ENCODE data around the gene FBXO24. TPM values are rescaled to one million over a fixed set of nuclear protein-coding genes. Genes with fewer than 3 reads are reported as not detected.

Gene FBXO24
- total and polyA plus RNA-seq, 10 donors: 0.54 to 1.6 (median 1.2) TPM; not detected in 1

- Histone ChIP-seq H3K27ac (peak overlapping the region in 7 of 8 donors; percentile 93 to 98 (median 95)), H3K36me3 (peaks cover 0 to 21% (median 4%) of the 10 kb centered on the region in 6 donors), H3K27me3 (replicated peaks in 1 of 7) (no peaks in the 10 kb centered on the region), H3K4me3 (peak overlapping the region; percentile 60 to 83 (median 66)), H3K9me3 (no peaks in the 10 kb centered on the region), H3K4me1 (peaks cover 7 to 26% (median 22%) of the 10 kb centered on the region in 6 donors)
- intact Hi-C loops (cut with DNase I; ENCODE audit: low total_unique reads): loop anchor here (10.0 kb wide), 1 partner anchor 62 kb away; the partner anchor contains the start of gene GNB2
- DNase-seq: no peak
- WGBS, 5 donors: 4 to 7% (median 6%) methylated on average over 24 to 29 of the region's 29 CpGs
- TF ChIP-seq POLR2AphosphoS5 (IDR thresholded peaks at IDR 0.05) (no peak), POLR2A (IDR thresholded peaks at IDR 0.05) (no peak), CTCF (IDR thresholded peaks at IDR 0.05 in 8 of 11, conservative IDR thresholded peaks at IDR 0.05 in 3 of 11) (peak in 2 of 11 experiments; percentile 16 to 33)
Observed at GRCh38 chr7:100612730-100613390, 26.7 kb downstream of the FBXO24 start.

GRCh38 chr7:100613412-100614175 lies 27.5 kb downstream of the FBXO24 start:
- Histone ChIP-seq H3K27ac (peak overlapping the region in 3 of 8 donors; percentile 94 to 98 (median 97)), H3K4me3 (peak overlapping the region in 6 of 8 donors; percentile 63 to 83 (median 68)), H3K36me3 (peaks cover 0 to 21% (median 4%) of the 10 kb centered on the region in 6 donors), H3K4me1 (peaks cover 7 to 26% (median 22%) of the 10 kb centered on the region in 6 donors), H3K27me3 (replicated peaks in 1 of 7) (no peaks in the 10 kb centered on the region), H3K9me3 (no peaks in the 10 kb centered on the region)
- 82 to 88% (median 84%) methylated on average over 13 of the region's 13 CpGs for WGBS, 5 donors
- TF ChIP-seq POLR2AphosphoS5 (IDR thresholded peaks at IDR 0.05) (no peak), POLR2A (IDR thresholded peaks at IDR 0.05) (no peak), CTCF (IDR thresholded peaks at IDR 0.05 in 8 of 11, conservative IDR thresholded peaks at IDR 0.05 in 3 of 11) (no peak)
- intact Hi-C loops (cut with DNase I; ENCODE audit: low total_unique reads): loop anchor here (10.0 kb wide), 1 partner anchor 61 kb away; the partner anchor contains the start of gene GNB2
- DNase-seq: no peak

GRCh38 chr7:100614308-100614861 lies 28.3 kb downstream of the FBXO24 start:
- DNase-seq: no peak
- H3K36me3 ChIP-seq: peaks cover 0 to 21% (median 4%) of the 10 kb centered on the region in 6 donors
- peak overlapping the region in 1 of 8 donors; percentile 83 for H3K4me3 ChIP-seq
- intact Hi-C loops (cut with DNase I; ENCODE audit: low total_unique reads): loop anchor here (10.0 kb wide), 1 partner anchor 60 kb away; the partner anchor contains the start of gene GNB2
- 78 to 97% (median 83%) methylated on average over 6 of the region's 6 CpGs for WGBS, 5 donors
- TF ChIP-seq POLR2A (IDR thresholded peaks at IDR 0.05): no peak
- TF ChIP-seq POLR2AphosphoS5 (IDR thresholded peaks at IDR 0.05): no peak
- TF ChIP-seq CTCF (IDR thresholded peaks at IDR 0.05 in 8 of 11, conservative IDR thresholded peaks at IDR 0.05 in 3 of 11): no peak
- H3K27ac ChIP-seq: no peak overlapping the region
- H3K4me1 ChIP-seq: peaks cover 7 to 26% (median 22%) of the 10 kb centered on the region in 6 donors
- H3K9me3 ChIP-seq: no peaks in the 10 kb centered on the region
- H3K27me3 ChIP-seq (replicated peaks in 1 of 7): no peaks in the 10 kb centered on the region
